ENCODE results near the gene HCN1. TPM values are rescaled to one million over a fixed set of nuclear protein-coding genes. Genes with fewer than 3 reads are reported as not detected.

The HCN1 gene
- total RNA-seq, 4 donors from 2014 or later, result 0.39 to 0.66 (median 0.49) TPM

DNA sequence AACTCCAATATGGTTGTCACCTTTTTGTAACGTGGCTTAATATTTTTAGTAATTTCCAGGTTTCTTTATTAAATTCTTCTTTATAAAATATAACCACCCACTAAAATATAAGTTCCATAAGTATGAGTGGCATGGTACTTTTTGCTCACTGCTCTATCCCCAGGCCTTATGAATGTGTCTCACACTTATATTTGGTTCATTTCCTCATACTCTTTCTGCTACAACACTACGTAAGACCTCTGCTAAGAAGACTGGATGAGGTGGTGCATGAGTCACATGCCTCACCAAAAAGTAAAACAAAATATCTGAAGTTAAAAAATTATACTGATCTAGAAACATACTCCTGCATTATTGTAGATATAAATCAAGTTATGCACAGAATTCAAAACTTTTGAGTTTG, 400.9 kb downstream of the HCN1 start:
- no peak for TF ChIP-seq POLR2A (IDR thresholded peaks at IDR 0.05; ENCODE audit: low read depth)
- no peak for TF ChIP-seq POLR2AphosphoS5 (IDR thresholded peaks at IDR 0.05)
- no peak for TF ChIP-seq CTCF (IDR thresholded peaks at IDR 0.05)
- no peak for TF ChIP-seq EP300 (IDR thresholded peaks at IDR 0.05)
- intact Hi-C loops (cut with DNase I), result no loop called here
- H3K36me3 ChIP-seq, result no peaks in the 10 kb centered on the region
- H3K4me3 ChIP-seq, result no peak overlapping the region
- no peak for DNase-seq (ENCODE audit: extremely low spot score)
- no peaks in the 10 kb centered on the region for H3K27me3 ChIP-seq
- 92% methylated on average over 2 of the region's 2 CpGs for WGBS
- H3K4me1 ChIP-seq, result no peaks in the 10 kb centered on the region
- H3K9me3 ChIP-seq, result no peaks in the 10 kb centered on the region
- H3K27ac ChIP-seq (replicated peaks in 1 of 4), result no peak overlapping the region

DNA sequence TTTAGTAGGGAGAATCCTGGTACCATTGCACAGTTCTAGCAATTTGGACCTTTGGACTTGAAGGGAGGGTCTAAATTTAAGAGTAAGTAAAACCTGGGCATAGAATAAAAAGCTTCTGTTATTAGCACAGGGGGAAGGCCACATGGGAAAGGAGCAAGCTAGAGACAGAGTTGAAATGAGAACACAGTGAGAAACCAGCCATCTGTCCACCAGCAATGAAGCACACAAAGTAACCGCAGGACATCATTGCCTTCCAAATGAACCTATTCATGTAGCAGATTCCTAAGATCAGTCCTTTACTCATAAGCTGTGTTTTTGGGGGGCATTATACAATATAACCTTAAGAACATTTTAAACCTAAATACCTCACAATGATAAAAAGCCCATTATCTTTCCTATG, 407.4 kb downstream of the HCN1 start:
- TF ChIP-seq EP300 (IDR thresholded peaks at IDR 0.05) (no peak), POLR2AphosphoS5 (IDR thresholded peaks at IDR 0.05) (no peak), POLR2A (IDR thresholded peaks at IDR 0.05; ENCODE audit: low read depth) (no peak), CTCF (IDR thresholded peaks at IDR 0.05) (no peak)
- H3K9me3 ChIP-seq, result peaks cover 0 to 7% (median 2%) of the 10 kb centered on the region in 4 donors
- no peak overlapping the region for H3K4me3 ChIP-seq
- WGBS, result 77% methylated on average over 1 of the region's 1 CpG
- no peak overlapping the region for H3K27ac ChIP-seq (replicated peaks in 1 of 4)
- intact Hi-C loops (cut with DNase I), result no loop called here
- H3K27me3 ChIP-seq, result no peaks in the 10 kb centered on the region
- H3K36me3 ChIP-seq, result no peaks in the 10 kb centered on the region
- DNase-seq (ENCODE audit: extremely low spot score), result no peak
- H3K4me1 ChIP-seq, result no peaks in the 10 kb centered on the region

DNA sequence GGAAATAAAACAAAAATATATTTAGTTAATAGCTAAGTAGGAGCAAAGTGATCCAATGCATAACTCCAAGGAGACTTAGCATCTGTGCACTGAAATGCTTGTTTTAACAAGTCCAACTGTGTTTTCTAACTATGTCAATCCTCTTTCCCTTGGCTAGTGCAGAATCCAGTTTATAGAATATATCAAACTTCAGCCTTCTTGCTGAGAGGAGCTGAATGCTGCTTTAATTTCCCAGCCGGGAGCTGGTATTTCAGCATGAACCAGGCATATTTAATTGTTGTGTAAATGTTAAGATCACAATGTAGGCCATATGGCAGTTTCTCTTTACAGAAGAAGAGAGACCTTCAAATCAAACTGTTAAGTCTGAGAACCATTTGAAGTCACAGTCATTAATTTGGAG, 411.7 kb downstream of the HCN1 start:
- Histone ChIP-seq H3K4me1 (no peaks in the 10 kb centered on the region), H3K36me3 (no peaks in the 10 kb centered on the region), H3K27me3 (no peaks in the 10 kb centered on the region), H3K27ac (replicated peaks in 1 of 4) (no peak overlapping the region), H3K9me3 (peaks cover 0 to under 1% (median 0%) of the 10 kb centered on the region in 4 donors), H3K4me3 (no peak overlapping the region)
- TF ChIP-seq EP300 (IDR thresholded peaks at IDR 0.05) (no peak), POLR2AphosphoS5 (IDR thresholded peaks at IDR 0.05) (no peak), POLR2A (IDR thresholded peaks at IDR 0.05; ENCODE audit: low read depth) (no peak), CTCF (IDR thresholded peaks at IDR 0.05) (no peak)
- no peak for DNase-seq (ENCODE audit: extremely low spot score)
- intact Hi-C loops (cut with DNase I), result no loop called here
- 48% methylated on average over 1 of the region's 1 CpG for WGBS

DNA sequence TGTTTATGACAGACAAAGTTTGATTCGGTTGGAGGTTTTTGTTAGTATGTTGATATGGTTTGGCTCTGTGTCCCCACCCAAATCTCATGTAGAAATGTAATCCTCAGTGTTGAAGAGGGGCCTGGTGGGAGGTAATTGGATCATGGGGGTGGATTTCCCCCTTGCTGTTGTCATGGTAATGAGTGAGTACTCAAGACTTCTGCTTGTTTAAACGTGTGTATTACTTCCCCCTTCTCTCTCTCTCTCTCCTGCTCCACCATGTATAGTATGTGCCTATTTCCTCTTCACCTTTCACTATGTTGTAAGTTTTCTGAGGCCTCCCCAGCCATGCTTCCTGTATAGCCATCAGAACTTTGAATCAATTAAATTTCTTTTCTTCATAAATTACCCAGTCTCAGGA, 415.1 kb downstream of the HCN1 start:
- DNase-seq (ENCODE audit: extremely low spot score), result no peak
- no peak for TF ChIP-seq POLR2A (IDR thresholded peaks at IDR 0.05; ENCODE audit: low read depth)
- no peak for TF ChIP-seq EP300 (IDR thresholded peaks at IDR 0.05)
- TF ChIP-seq POLR2AphosphoS5 (IDR thresholded peaks at IDR 0.05), result no peak
- TF ChIP-seq CTCF (IDR thresholded peaks at IDR 0.05), result no peak
- H3K27me3 ChIP-seq, result no peaks in the 10 kb centered on the region
- no peak overlapping the region for H3K27ac ChIP-seq (replicated peaks in 1 of 4)
- H3K36me3 ChIP-seq, result no peaks in the 10 kb centered on the region
- no peaks in the 10 kb centered on the region for H3K4me1 ChIP-seq
- no peak overlapping the region for H3K4me3 ChIP-seq
- 42% methylated on average over 2 of the region's 2 CpGs for WGBS
- H3K9me3 ChIP-seq, result no peaks in the 10 kb centered on the region
- intact Hi-C loops (cut with DNase I), result no loop called here

DNA sequence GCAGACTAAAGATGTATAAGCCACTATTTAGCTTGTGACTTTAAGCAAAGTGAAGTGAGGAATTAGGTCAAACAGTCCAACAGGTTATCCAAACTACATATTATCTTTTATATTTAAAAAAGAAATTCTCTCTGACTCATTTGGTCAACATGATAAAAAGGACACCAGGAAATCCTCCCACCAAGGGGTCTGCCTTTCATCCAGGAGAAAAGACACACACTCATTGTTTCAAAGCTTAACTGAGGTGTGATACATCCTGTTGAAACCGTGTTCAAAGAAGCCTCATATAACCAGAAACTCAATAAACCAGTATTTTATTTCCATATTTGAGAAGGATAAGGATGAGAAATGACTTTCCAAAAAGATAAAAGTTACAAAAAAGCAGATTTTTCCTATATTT, 417.1 kb downstream of the HCN1 start:
- intact Hi-C loops (cut with DNase I), result no loop called here
- no peaks in the 10 kb centered on the region for H3K9me3 ChIP-seq
- H3K4me1 ChIP-seq, result no peaks in the 10 kb centered on the region
- no peak for DNase-seq (ENCODE audit: extremely low spot score)
- no peaks in the 10 kb centered on the region for H3K27me3 ChIP-seq
- H3K4me3 ChIP-seq, result no peak overlapping the region
- 36% methylated on average over 1 of the region's 1 CpG for WGBS
- TF ChIP-seq EP300 (IDR thresholded peaks at IDR 0.05) (no peak), POLR2A (IDR thresholded peaks at IDR 0.05; ENCODE audit: low read depth) (no peak), POLR2AphosphoS5 (IDR thresholded peaks at IDR 0.05) (no peak), CTCF (IDR thresholded peaks at IDR 0.05) (no peak)
- H3K36me3 ChIP-seq, result no peaks in the 10 kb centered on the region
- no peak overlapping the region for H3K27ac ChIP-seq (replicated peaks in 1 of 4)
